Limb (tissue), 2 donors: ENCODE results near the gene MAFG.
A peak's percentile ranks its signal among the peaks of the same experiment; 100 is the strongest.

Experiments
- DNase-seq, 2 donors: peaks; one replicate each; pipeline ENCODE4 v3.0.0-alpha.2; 2016; ENCODE audit errors: extremely low spot score in 2 of 2

MAFG gene

DNA sequence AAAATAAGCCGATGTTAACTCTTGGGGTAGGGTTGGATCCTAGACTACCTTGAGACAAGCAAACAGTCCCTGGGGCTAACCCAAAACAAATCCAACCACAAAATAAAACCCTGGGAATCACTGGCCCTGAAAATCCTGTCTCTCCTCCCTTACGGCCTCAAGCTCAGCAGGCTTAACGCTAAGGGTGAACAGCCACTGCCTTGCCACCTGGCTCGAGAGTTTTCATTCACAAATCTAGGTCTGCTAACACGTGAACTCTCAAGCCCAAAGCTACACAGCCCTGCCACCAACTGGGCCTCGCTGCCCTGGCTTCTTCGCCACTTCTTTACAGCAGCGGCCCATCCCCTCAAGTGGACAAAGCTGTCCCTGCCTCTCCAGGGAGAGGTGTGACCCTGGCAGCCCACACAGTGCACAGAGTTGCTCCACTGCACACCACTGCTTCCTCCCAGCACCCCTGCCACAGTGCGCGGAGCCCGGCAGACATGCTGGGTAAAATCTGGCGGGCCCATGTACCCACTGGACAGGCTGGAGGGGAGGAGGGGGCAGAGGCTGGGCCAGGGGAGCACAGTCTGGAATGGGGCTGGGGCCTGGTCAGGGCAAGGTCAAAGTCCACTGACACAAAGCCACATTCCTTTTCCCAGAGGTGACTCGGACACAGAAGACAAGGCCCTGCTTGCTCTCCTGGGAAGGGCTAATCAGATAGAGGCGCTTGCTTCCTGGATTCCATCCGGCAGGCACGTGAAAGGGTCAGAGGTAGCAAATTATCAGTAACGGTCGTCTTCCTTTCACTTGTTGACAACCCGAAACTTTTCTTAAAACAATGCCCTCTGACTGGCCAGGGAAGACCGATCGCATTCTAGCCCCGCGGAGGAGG, 17.3 kb downstream of the MAFG start:
- DNase-seq: no peak

DNA sequence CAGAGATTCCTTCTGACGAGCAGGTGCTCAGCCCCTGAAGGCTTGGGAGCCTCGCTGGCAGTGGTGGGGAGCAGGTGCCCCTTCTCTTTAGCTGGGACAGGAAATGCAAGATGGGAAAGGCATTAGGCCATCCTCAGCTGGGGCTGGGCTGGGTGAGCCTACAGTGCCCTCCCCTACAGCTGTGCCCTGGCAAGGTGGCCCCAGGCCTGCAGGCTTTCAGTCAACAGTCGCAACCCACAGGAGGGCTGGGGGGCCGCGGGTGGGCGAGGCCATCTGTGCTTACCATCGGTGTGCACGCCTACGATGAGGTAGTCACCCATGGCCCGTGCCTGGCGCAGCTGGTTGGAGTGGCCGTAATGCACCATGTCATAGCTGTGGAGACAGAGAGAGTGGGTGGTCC, 18.3 kb downstream of the MAFG start:
- DNase-seq: no peak

DNA sequence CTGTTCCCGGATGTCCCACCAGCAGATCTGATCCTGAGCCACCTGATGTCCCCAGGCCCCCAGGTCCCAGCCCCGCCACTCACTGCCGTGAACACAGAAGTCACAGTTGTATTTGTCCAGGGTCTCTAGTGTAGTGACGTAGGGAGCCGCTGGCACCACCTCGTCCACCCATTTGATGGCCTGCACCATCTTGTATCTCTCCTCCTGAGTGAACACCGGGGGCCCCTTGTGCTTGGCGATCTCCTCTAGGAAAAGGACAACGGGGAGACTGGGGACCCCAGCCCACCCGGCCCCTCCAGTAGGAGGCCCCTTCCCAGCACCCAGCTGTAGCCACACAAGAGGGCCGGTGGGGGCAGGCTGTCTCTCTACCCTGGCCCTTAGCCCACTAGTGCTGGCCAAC, 18.7 kb downstream of the MAFG start:
- DNase-seq: no peak

DNA sequence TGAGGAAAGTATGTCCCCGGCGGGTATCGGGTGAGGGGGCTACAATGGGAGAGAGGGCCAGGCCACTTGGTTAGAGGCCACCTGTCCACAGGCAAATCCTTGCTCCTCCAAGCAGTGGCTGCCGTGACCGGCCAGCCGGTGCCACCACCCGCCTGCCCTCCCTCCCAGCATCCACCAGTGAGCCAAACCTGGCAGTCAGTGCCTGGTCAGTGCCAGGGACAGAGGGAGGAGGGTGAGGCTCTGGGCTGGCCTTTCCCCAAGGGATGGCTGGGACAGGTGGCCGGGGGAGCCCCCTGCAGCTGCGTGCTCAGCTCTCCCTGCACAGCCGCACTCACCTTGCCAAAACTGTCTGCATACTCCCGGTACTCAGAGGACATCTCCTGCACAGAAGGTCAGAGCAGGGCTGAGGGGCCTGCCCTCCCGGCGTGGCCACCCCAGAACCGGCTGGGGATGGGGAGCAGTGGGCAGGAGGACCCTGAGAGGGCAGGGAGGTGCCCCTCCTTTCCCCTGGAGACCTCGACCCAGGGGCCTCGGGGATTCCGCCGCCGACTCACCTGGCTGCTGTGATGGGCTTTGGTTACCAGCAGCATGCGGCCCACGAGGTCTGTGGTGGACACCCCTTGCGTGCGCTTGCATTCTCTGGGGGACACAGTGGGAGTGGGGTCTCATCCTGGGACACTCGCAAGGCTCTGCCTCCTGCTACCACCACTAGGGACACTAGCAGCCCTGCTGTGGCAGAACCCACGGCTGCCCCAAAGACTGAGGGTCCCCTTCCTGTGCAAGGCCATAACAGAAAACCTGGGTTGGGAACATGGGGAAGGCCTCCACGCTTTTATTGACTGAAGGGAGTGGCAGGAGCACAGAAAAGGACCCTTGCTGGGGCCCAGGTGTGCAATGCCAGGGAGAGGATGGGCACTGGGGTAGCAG, 20.1 kb downstream of the MAFG start:
- no peak for DNase-seq

DNA sequence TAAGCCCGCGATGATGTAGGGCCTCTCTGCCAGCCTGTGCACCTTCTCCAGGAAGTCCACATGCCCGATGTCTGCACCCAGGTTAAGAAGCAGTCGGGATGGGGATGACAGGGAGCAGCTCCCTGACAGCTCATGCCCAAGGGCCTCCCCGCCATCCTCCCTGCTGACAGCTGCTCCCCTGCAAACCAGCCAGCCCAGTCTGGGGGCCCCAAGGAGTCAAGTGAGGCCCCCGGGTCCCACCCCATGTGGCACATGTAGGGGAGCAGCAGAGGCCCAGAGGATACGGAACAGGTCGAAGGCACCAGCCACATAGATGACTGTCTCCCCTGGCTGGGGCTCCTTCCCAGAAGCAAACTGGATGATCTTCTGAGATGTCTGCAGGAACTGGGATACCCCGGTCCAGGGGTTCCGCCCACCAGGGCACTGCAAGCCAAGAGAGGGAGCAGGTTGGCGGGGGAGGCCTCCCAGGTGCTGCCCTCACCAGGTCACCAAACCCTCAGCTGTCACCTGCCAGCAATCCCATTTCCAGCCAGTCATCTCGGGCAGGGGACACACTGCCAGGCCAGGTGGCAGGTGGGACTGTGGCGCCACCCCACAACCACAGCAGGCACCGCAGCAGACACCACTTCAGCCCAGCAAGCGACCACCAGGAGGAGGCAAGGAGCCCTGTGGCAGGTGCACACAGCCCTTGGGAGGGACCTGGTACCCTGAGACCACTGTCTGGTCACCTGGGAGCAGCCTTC, 20.9 kb downstream of the MAFG start:
- no peak for DNase-seq

DNA sequence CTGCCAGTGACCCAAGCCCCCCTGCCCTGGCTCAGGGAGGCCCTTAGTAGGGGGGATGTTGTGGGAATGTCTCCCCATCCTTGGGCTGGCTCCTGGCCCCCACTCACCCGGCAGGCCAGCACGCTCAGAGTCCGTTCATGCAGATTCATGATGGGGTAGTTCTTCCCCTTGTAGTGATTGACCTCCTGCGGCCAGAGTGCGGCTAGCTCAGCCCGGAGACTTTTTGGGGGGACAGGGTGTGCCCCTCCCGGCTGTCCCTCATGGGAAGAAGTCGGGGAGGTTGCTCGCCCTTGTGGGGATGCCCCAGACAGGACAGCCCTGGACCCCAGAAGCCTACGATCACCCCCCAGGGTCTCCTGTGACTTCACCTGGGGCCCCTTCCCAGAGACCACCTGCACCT, 21.5 kb downstream of the MAFG start:
- no peak for DNase-seq

DNA sequence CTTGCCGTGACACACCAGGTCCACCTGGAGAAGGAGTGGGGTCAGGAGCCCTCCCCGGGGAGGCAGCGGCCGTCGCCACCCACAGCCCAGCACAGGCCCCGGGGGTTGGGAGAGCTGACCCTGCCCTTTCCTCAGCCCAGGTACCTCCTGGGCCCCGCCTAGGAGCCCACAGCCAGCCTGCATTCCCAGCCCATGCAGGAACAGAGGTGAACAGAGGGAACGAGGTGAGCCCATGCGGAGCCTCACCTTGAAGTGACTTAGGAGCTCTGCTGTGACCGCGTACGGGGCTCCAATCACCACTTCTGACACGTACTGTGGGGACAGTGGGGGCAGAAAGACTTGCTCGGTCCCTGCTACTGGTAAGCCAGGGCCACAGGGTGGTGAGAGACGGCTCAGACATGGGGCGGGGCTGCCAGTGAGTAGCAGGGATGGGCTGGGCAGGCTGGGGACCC, 22.1 kb downstream of the MAFG start:
- no peak for DNase-seq

DNA sequence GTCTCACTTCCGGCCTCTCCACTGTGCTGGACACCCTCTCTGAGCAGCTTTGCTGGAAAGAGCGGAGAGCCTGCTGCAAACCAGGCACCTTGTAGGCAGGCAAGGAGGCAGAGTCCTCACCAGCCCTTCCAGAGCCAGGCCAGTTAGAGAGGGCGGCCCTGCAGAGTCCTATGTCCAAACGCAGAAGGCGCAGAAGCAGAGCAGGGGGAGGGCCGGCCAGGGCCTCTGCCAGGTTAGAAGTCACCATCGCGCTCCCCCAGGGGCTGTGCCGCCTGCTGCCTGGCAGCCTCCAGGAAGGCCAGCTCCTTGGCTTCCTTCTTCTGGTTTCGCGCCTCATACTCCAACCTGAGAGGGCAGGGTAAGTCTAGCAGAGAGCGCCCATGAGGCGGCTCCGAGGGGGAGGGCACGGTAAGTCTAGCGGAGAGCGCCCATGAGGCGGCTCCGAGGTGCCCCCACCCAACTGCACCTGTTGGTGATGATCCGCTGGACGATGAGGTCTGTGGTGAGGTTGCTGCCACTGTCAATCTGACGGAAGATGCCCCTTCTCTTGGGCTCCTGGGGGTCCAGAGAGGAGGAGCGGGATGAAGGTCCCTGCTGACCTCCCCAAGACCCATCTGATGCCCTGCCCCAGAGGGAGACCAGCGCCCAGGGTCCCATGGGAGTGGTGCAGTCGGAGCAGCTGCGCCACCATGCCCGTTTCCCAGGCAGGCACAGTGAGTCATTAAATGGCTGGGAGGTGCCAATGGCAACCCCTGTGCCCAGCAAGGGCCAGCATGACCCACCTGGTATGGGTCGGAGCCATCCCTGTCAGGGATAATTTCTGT, 22.7 kb downstream of the MAFG start:
- no peak for DNase-seq

DNA sequence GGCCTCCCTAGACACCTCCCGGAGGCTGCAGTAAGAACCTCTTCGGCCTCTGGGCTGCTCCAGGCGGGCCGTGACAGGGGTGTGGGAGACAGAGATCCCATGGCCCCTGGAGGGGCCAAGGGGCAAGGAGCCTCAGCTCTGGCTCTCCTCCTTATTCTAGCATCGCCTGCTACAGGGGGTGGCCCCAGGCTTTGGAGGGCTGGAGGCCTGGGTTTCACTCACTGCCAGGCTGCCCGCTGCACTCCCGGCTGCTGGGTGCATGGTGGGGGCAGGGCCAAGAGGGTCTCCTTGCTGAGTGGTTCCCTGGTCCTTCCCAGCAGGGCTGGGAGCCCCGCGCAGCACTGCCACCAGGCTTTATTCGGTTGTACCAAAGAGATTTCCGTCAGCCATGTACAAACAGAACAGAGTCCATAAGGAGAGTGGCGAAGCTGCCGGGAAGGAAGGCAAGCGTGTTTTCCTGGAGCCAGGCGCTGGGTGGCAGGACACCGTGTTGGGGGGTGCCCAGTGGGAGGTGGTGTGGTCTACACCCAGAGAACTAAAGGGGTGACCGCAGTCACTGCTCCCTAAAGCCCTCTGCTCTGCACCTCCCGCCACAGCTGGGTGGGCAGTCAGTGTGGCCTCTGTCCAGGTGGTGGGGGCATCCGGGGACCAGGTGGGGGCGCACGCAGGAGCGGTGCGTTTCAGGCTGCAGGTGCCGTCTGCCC, 23.5 kb downstream of the MAFG start:
- DNase-seq: no peak

DNA sequence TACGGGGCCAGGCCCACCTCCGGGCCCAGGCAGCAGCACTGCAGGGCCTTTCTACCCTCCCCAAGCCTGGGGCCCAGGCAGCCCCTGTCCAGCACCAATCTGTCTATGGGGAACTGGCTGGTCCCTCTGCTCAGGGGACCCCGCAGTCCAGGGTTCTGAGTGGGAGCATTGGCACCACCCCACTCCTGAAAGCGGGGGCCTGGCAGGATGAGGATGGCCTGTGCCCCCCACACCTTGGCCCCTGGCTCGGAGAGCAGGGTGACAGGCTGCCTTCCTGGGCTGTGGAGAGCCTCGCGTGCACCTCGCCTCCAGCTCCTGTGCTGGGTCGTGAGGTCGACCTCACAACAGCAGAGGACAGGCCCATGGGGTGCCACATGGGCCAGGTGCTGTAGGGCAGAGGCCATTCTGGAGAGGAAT, 24.1 kb downstream of the MAFG start:
- no peak for DNase-seq

DNA sequence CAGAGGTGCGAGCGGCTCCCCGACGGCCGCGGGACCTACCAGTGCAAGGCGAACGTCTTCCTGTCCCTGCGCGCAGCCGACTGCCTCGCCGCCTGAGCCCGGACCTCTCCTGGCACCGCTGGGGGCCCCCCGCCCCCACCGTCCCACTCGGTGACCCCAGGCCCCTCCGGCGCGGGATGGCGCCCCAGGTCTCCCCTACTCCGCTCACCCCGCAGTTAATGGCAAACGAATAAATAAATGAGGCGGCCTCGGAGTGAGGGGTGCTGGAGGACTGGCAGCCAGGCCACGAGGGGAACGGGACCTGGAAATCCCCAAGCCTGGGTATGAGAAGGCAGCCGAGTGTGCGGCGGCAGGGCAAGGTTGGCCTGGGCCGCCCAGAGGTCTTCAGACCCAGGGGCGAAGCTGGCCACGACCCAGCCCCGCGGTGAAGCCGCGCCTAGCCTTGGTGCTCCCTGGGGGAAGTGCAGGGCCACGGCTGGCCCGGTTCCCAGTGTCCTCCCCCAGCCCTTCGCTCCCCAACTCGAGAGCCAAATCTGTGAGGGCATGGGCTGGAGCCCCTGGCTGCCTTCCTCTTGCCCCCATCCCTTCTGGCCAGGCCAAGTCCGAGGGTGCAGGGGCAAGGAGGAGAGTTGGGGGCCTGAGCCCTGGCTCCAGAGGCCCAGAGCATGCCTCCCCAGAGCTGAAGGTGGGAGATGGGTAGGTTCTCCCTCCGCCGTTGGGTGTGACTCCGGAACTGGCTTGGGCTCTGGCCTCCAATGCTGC, 24.7 kb downstream of the MAFG start:
- DNase-seq: no peak

DNA sequence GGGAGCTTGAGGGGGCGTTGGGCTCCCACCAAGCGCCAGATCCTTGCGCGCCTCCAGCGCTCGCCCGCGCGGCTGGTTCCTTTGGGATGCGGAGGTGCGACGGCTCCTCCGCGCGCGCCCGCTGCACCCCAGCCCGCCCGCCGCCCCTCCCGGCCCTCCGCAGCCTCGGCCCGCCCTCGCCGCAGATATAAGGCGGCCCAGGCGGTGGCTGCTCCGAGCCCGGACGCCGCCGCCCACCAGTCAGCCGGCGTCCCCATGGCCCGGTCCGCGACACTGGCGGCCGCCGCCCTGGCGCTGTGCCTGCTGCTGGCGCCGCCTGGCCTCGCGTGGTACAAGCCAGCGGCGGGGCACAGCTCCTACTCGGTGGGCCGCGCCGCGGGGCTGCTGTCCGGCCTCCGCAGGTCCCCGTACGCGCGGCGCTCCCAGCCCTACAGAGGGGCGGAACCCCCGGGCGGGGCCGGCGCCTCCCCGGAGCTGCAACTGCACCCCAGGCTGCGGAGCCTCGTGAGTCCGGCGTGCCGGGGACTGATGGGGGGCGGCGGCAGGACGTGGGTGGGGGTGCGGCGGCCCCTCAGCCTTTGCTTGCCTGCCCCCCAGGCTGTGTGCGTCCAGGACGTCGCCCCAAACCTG, 25.4 kb downstream of the MAFG start, which contains the start of gene NPB:
TSS of gene NPB (plus strand) at position 216 of the 630 bp plus-strand sequence. CDS start at position 256, 40 bp downstream.
- DNase-seq: peak in 1 of 2 donors; percentile 58

DNA sequence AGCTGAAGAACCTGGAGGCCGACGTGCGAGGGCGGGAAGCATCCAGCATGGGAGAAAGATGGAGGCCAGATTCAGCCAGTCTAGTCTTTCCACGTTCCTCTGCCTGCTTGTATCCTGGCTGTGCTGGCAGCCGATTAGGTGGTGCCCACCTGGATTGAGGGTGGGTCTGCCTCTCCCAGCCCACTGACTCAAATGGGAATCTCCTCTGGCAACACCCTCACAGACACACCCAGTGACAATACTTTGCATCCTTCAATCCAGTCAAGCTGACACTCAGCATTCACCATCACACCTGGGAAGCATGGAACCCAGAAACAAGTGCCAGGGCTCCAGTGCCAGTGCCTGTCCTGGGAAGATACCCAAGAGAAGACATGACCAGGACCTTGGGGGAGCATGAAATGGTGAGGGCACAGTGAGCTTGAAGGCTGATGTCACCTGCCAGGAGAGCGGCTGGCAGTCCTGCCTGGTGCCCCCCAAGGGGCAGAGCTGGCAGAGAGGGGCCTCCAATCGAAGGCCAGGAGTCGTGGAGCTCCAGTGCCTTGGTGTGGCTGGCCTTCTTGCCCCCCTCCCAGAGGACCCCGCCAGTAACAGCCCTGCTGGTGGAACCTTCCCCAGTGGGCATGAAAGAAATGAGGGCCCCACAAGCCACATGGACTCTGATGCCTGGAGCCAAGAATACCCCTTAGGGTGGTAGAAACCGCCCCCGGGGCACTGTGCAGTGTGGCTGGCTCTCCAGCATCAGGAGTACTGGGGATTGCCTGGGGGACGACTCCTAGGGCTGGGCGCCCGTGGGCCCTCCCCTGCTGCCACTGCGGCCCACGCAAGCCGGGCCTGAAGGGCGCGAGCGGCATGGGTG, 26.1 kb downstream of the MAFG start:
- no peak for DNase-seq

DNA sequence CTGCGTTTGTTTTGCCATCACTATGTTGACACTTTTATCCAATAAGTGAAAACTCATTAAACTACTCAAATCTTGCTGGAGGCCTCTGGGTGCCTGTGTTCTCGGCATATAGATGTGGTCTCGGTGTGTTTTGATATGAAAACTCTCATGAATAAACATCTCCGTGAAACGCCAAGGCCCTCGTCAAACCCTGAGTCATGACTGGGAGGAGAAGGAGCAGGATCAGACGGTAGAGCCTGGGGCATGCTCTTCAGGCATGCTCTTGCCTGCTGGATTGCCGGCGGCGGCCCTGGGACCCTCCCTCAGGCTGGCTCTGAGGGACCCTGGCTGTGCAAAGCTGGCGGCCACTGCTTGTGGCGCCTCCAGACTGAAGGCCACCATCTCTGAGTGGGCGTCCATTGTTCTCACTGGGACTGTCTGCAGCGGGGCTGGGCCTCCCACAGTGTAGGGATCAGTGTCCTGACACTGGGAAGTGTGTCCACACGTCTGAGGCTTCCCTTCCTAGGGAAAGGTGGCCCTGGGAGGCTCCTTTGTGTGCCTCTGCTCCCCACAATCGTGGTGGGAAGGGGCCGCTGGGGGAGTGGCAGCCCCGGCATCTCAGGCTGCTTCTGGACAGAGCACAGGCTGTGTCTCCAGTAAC, 27.2 kb downstream of the MAFG start:
- DNase-seq: no peak

DNA sequence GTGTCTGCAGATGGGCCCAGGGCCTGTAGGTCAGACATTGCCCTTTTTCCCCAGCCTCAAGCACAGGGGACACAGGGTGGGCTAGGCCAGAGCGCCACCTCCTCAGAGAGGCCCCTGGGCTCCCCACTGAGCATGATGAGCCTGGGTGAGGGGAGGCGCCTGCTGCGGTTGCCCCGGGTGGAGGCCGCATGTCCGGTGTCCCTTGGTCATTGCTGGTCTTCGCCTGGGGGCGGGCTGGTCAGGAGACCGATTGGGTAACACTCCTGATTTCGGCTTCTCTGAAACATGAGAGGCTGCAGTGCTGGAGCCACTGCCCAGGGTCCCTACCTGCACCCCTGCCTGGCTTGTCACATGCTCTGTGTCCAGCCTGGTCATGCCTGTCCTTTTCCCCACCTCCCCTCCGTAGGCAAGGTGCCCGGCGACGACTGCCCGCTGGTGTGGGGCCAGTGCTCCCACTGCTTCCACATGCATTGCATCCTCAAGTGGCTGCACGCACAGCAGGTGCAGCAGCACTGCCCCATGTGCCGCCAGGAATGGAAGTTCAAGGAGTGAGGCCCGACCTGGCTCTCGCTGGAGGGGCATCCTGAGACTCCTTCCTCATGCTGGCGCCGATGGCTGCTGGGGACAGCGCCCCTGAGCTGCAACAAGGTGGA, 27.9 kb downstream of the MAFG start:
- no peak for DNase-seq

DNA sequence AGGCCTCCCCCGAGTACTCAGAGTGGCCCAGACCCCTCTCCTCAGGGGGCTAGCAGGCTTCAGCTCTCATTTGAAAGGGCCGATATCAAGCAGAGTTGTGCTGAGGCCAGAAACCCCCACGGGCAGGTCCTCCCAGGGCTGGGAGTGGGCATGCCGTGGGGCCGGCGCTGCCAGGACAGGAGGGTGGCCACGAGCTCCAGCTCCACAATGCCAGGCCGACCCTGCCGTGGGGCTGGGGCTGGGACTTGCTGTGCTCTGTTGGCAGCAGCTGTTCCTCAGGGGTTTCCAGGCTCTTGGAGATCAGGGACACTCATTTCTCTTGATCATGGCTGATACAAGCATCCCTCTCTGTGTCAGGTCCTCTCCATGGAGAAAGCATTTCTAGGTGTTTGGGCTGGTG, 28.6 kb downstream of the MAFG start:
- DNase-seq: no peak
